HG03378 (cell line): Measurements from ENCODE around the gene MTCL1.

Experiments
- ATAC-seq: cut with Tn5 transposase; IDR thresholded peaks from one replicate; pipeline ENCODE4 v1.9.1; 2021; ENCODE audit warnings: mild to moderate bottlenecking, moderate library complexity; ENCODE audit not compliant: unreplicated experiment

Gene MTCL1

GRCh38 chr18:8788503-8789429 lies 83.4 kb downstream of the MTCL1 start:
- no peak for ATAC-seq

GRCh38 chr18:8791171-8791651 lies 85.9 kb downstream of the MTCL1 start:
- ATAC-seq, result no peak

DNA sequence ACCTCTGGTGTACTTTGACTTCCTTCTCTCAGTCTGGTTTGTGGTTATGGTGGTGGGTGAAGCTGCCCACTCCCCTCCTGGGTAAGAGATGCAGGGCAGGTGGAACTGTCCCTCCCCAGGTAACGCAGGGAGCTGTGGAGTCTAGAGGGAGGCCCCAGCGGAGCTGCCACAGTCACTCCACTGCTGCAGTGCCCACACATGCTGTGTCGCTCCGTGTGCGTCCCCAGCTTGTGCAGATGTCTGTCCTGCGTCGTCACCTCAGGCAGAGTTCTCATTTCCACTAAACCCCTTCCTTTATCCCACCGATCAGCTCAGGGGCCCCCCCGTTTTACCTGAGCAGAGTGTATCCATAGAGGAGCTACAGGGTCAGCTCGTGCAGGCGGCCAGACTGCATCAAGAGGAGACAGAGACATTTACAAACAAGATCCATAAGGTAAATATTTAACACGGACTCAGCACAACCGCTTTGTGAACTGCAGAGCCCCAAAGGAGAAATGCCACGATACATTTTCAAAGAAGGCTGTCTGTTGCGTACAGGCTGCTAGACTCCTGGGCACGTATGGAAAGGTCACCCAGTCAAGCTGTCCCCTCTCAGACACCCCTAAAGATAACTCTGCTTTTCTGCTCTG lies 87.4 kb downstream of the MTCL1 start:
- no peak for ATAC-seq

DNA sequence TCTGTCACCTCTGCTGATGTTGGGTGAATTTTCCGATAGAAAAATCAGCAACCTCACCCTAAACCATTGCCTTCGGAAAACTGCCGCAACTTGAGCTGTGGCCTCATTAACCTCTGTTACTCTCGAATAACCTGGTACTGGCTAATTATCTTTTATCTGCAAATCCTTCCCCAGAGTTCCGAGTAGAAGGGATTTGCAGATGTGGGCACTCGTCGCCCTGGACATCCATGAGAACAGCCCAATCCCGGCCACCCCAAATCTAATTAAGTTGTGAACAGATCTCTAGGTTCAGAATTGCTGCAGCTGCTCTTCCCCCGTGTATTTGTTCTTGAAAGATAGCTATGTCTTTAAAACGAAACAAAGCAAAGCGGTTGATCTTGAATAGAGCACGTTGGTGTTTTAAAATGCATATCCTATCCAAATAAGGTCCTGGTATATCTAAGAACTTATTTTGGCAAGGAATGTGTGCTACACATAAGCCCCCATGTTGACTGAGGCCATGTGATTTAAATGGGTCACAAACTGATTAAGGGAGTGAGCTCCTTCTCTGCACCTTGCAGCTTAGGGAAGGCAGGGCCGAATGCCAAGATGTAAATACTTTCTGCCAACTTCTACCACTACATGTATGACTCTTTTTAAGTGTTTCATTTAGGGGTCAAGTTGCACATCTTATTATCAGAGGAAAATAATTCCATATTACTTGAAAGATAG lies 88.2 kb downstream of the MTCL1 start:
- ATAC-seq, result no peak

DNA sequence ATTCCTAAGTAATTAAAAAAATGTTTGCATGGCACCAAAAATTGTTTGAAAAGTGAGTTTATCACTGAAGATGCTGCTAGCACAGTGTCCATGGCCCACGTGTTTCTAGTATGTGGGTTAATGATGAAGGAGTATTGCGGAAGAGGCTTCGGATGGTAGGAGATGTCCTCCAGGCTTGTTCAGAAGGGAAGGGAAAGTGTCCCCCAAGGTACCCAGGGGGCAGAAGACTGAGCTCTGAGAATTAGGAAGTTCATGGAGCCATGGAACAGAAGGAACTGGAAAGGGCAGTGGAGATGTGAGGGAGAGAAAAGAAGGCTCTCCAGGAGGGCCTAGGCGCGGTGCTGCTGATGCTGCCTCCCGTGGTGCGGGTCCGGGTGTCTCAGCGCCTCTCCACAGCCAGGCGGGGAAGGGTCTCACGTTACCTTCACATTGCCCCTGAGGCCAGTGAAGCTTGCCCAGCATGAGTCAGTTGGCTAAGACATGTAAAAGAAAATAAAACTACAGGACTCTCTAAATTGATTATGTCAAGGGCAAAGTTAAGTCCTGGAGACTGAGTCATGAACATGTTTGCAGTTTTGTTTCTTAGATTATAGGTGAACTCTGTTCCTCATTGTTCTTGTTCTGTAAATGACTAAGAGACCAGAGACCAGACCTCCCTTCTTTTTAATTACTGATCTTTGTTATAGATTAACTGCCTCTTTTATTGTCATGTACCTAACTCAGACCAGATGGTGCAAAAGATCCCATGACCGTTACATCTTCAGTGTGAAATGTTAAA lies 89.0 kb downstream of the MTCL1 start:
- no peak for ATAC-seq

- no peak for ATAC-seq
Observed at GRCh38 chr18:8794934-8795280, 89.6 kb downstream of the MTCL1 start.

GRCh38 chr18:8795586-8796325 lies 90.4 kb downstream of the MTCL1 start:
- no peak for ATAC-seq

DNA sequence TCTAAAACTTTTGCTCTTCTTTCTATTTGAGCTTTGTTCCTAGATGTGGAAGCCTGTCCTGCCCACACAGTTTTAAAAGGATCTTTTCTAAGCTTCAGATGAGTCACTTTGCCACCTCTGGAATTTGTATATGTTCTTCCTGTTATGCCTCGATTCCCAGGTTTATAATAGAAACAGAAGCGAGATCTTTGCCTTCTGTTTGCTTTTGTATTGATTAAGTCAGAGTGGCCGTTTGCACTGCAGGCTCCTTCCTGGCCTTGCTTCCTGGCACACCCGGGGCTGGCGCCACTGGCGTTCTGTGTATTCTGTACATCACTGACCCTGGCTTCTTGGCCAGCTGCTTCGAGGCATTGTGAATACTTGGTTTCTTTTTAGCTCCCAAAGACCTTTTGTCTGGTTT lies 91.8 kb downstream of the MTCL1 start:
- no peak for ATAC-seq

GRCh38 chr18:8799001-8799400 lies 93.6 kb downstream of the MTCL1 start:
- ATAC-seq, result no peak

DNA sequence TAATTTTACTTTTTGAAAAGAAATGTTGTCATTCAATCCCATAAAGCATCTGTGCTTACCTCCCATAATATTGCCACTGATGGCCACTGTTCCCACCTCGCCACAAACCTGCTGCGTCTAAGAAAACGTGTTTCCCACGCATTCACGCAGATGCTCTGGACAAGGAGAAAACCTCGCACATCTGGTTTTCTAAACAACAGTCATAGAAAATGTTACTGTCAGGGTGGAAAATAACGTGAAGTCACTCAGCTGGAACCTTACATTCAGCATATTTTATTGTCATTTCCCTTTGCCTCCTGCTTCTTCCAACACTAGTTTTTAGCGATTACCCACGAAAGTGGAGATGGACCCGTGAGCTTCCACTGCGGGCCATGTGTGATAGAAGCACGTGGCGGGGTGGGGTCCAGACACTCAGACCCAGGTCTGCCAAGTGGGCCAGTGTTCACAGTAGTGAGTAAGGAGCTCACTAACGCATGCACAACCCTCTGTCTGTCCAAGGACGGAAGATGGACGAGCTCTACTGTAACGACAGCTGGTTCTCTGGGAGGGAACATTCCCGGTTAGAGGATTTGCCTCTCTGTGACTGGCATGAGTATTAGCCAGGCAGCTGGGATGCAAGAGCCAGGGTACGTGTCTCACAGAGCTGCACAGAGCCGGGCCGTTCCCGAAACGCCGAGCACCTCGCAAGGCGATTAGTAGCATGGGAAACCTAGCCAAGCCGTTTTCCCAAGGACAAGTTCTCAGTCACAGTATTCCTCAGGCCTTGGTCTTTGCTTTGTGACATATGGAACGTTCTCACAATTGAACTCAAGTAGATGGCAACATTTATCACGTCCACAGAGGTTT lies 94.5 kb downstream of the MTCL1 start:
- ATAC-seq, result no peak

GRCh38 chr18:8800445-8800844 lies 95.1 kb downstream of the MTCL1 start:
- ATAC-seq, result no peak

- ATAC-seq, result no peak
Observed at GRCh38 chr18:8800876-8801262, 95.5 kb downstream of the MTCL1 start.

DNA sequence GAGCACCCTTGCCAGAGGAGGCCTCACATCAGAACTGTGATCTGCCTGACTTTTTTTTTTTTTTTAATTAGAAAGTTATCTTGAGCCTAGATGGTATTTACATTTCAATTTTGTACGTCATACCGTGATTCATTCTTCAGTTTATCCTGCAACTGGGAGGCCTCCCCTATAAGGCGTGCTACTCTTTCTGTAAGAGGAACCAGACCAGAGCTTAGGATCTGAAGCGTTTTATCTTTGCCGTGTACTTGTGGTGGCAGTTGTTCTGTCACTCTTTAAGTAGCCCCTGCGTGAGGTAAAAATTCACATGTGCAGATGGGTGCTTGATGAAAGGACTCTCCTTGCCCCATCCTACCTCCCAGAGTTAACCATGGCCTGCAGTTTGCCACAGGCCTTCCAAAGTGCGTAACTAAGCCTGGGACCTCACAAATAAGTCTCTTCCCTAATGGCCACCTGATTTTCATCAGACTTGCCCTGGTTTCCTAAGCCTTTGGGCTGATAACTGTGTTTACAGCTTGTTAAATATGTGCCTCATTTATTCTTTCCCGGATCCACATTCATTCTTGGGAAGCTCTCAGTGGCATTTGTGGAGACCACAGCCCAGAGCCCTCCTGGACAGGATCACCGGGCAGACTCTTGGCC lies 96.0 kb downstream of the MTCL1 start:
- ATAC-seq, result no peak

GRCh38 chr18:8802017-8802672 lies 96.8 kb downstream of the MTCL1 start:
- no peak for ATAC-seq

DNA sequence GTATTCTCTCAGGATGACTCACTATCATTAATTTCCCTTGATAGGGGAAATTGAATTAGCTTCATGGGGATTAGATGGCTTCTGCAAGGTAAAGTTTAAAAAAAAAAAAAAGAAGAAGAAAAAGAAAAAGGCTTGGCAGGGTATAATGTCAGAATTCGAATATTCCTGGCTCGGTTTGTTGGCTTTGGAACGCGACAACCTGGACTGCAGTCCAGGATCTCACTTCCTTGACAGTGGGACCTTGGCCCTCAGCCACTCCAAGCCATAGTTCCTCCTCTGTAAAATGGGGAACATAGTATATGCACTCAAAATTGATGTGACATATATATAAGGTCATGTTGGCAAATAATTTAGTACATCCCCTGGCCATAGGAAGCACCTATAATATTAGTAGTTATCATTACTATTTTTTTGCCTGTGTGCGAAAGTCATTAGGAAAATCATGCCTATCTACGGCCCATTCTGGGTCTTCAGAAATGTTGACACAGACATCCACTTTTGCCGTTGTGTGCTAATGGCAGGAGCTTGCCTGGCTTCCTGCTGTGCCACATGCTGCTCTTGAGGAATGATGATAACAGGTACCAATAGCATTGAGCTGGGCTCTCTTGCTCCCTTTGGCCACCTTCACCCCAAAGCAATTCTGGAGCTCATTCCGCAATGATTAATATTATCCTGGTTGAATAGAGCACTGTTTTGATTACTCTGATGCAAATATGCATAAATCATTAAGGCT lies 97.9 kb downstream of the MTCL1 start:
- ATAC-seq, result no peak

DNA sequence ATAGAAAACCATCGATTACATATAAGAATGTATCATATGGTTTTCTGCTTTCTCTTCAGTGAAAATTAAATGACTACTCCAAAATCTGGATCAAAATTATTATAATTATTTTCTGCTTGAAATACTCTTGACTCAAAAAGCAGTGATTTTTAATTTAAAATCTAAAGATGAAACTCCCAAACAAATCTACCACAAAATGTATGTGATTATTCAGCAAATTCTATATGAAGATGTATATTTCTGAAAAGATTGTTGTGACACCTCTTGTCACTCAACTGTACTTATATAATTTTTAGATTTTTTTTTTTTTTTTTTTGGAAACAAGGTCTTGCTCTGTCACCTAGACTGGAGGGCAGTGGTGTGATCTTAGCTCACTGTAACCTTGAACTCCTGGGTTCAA lies 98.6 kb downstream of the MTCL1 start:
- ATAC-seq, result no peak

GRCh38 chr18:8805552-8805951 lies 100.2 kb downstream of the MTCL1 start:
- no peak for ATAC-seq
